GM18858 (cell line): ENCODE results near the gene EIF5AL1.
"Not testable (repeated sequence)": the region's sequence is repeated elsewhere in the genome, so short reads cannot be mapped to it uniquely, and the experiment has no call there.

Experiments
- ATAC-seq: cut with Tn5 transposase; IDR thresholded peaks from one replicate; pipeline ENCODE4 v1.9.1; 2021; ENCODE audit not compliant: unreplicated experiment

EIF5AL1 gene

DNA sequence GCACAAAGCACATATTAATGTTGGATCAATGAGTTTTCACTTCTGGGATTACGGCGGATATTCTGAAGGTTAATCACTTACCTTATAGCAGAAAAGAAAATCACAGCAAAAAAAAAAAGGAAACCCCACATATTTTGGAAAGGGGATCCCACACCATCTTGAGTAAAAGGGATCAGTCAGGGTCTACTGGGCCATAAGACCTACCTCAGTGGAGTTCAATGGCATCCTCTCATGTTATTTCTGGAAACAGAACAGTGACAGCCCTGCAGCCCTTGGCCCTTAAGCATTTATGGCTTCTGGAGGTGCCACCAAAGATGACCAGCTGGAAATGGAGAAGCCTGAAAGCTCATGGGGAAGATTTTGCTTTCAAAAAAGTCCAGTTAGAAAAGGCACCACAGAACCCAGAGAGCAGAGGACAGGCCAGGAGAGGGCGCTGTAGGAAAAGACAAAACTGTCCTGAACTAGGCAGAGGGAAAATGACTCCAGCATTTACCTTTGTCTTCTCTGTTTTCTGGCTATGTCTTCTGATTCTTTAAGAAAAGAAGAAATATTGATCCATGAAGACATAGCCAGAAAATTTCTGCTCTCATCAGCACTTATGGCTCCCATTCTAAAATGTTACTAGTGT is 2.9 kb upstream of the EIF5AL1 start:
- not testable (repeated sequence) for ATAC-seq

DNA sequence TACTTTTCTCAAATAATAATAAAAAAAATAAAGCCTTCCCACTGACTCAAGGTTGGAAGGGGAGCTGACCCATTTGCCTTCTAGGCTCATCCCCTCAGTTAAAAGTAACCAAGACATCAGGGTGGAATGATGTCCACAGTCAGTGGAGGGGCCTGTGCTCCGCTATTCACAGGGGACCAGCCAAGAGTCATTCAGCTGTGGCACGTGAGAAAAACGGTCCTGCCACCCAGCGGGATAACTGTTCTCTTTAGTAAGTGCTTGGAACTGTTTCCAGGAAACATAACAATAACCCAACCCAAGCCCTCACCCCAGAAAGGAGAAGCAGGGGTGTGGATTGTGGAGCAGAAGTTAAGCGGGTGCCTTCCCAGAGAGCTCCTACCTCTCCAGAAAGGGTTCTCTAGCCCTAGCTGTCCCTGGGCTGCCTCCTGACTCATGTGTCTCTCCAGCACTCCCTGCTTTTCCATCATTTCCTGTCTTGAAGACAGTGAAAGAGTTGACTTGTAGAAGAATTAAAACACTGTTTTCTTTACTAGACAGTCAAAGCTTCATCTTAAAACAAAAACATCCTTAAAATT is 2.3 kb upstream of the EIF5AL1 start:
- not testable (repeated sequence) for ATAC-seq

DNA sequence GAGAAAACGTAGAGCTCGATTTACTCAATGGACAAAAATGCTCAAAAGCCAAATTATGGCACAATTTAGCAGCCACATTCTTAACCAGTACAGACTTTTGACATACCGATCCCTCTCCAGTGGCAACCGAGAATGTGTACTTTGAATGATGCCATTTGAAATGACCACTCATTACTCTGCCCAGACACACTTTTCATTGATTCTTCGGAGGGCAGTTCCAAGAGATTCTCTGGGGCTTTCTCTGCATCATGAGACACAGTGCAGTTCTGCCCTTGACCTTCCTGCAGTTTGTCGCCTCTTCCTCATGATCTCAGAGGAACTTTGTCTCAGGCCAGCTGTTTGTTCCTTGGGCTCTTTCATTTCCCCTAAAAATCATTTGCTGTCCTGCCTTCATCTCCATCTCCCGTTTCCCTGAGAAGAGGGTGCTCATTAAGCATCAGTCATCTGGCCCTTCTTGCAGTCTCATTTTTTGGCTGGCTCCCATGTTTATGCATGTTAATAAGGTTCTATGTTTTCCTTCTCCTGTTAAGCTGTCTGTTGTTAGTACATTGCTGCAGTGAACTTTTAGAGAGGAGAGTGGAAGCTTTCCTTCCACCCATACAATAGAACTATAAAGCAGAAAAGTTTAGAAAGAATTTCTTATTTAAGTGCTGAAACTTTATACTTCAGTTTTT is 4.3 kb downstream of the EIF5AL1 start:
- ATAC-seq = not testable (repeated sequence)

DNA sequence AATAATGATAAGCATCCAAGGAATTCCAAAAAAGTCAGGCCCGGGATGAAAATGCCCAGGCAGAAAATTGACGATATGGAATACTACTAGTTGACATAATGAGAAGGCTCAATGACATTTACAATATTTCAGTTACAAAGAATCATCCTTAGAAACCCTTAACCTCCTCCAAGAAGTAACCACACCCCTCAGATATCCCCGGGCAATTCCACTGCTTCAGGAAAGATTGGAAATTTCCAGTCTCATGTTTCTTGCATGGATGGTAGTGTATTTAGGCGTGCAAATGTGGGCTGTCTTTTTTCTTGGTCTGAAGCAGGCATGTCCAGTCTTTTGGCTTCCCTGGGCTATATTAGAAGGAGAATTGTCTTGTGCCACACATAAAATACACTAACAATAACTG is 5.2 kb downstream of the EIF5AL1 start:
- ATAC-seq = not testable (repeated sequence)

DNA sequence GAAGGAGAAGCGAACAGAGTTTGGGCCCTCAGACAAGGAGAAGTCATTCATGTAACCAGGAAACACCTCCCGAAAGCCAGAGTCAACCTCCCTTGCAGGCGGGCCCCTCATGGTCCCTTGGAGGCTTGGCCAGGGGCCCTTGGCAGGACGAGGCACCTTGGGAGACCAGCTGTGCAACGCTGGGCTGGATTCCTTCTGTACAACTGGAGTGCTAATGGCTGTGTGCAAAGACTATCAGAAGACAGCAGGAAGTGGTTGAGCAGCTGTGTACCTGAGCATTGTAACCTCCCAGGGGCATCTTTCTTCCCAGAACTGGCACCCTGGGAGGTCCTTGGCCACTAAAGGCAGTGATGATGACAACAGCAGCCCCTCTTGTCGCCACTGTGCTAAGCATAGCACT is 9.4 kb downstream of the EIF5AL1 start:
- not testable (repeated sequence) for ATAC-seq

DNA sequence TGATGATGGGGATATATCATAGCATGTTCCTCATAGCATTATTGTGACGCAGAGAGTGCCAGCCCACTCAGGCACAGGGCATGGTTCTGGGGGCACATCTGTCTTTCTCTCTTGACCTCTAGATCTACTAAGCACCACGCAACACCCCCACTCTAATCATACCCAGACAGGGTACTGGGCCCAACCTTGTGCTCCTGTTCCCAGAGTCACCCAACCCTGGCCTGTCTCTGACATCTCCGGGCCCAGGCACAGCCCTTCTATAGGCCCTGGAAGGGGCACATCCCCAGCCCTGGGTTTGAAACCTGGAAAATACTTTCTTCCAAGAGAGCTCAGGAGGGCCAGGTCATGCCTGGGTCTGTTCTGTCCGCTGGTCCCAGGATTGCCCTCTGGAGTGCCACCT is 10.1 kb downstream of the EIF5AL1 start:
- not testable (repeated sequence) for ATAC-seq

DNA sequence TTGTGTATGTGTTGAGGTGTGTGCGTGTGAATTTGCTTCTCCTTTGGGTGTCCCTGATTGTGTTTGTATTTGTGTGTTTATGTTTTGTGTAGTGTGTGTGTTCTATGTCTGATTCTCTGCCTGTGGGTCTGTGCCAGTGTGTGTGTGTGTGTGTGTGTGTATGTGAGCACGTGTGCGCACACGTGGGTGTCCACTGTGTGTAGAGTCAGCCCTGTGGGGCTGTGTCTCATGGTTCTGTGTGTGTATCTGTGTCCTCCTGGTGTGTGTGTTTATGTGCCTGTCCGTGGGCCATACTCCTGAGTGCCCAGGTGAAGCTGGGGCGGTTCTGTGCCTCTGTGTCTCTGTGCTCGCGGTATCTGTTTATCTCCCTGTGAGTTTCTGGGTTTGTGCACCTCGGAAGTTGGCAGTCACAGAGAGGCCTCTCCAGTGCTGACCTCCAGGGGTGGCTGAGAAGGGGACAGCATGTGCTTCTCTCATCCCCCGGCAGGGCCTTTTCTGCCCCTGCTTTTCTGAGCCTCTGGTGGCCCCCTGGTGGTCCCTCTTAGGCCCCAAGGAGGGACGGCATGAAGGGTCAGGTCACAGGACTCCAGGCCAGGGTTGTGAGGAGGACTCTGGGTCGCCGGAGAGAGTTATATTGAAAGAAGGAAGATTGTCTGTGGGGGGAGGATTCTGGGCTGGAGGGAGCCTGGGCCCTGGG is 11.0 kb downstream of the EIF5AL1 start:
- not testable (repeated sequence) for ATAC-seq

DNA sequence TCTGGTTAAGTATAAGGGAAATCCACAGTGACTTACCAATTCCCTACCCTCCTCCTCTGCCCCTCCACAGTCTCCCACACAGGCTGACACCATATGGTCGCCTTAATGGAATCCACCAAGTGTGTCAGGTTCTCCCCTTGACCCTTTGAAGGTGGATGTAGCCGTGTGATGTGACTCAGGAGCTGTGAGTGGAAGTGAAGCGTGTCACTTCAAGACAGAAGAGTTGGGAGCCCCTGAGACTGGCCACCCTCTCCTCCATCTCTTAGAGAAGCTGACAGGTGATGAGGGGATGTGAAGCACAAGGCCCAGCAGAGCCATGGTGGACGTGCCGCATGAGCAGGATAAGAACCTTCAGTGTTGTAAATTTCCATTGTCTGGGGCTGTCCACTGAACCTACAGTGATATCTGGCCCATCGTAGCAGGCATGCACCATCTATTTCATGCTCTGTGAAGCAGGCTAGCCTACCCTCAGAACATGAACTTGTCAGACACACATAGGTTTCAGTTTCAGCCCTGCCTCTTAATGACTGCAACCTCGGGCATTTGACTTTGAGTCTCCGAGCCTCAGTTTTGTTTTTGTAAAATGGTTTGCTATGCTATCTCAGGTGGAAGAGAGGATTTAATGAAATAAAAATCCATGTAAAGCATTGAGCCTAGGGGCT is 12.8 kb downstream of the EIF5AL1 start:
- ATAC-seq = peak; percentile 98

DNA sequence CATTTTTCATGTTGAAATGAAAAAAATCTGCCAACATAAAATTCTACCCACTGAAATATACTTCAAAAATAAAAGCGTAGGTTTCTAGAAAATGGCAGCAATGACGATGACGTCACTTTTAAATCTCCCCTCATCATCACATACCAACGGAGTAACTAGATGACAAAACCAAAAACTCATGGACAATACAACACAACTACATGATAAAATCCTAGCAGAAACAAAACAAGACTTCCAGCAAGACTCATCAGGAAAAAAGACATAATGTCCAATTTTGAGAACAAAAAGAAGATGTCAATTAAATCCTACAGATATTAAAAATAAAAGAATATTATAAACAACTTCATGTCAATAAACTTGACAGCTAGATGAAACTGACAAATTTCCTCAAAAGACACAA is 15.9 kb downstream of the EIF5AL1 start:
- ATAC-seq = not testable (repeated sequence)

DNA sequence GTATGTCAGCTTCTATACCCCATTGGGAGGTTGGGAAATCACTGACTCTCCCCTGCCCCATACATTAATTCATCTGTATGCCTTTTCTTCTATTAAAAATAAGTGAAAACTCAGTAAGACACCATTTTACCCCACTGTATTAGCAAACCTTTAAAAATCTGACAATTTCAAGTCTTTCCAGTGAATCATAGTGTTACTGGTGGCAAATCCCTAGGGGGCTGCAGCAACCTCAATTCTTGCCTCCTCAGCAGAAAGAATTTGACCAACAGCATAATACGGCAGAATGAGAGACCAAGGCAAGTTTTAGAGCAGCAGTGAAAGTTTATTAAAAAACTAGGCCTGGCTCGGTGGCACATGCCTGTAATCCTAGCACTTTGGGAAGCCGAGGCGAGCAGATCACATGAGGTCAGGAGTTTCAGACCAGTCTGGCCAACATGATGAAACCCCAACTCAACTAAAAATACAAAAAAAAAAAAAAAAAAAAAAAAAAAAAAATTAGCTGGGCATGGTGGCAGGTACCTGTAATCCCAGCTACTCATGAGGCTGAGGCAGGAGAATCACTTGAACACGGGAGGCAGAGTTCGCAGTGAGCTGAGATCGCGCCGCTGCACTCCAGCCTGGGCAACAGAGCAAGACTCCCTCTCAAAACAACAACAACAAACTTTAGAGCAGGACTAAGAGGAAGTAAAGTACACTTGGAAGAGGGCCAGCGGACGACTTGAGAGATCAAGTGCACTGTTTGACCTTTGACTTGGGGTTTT is 21.0 kb downstream of the EIF5AL1 start:
- ATAC-seq = not testable (repeated sequence)

DNA sequence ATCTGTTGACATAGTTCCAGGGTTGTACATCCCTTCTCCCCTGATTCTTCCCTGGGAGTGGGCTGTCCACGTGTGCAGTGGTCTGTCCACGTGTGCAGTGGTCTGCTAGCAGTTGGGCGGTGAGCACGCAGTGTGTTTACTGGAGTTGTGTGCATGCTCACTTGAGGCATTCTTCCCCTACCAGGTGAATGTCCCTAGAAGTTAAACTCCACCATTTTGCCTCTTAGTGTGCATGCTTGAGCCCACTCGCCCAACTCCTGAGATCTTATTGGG is 21.5 kb downstream of the EIF5AL1 start:
- ATAC-seq = not testable (repeated sequence)

DNA sequence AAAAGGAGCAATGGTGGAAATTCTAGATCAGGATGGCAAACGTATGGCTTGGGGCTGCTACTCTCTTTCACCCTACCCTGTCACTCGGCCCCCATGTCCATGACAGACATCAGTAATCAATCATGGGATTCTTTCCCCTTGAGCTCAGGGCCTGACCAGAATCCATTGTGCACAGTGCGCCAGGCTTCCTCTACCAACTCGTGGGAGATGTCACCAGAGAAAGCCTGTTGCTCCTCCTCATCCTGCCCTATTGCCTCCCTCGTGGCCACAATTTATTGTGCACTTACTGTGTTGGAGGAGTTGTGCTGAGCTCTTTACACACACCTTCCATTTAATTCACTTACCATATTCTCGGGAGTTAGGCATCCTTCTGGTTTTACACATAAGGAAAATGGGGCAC is 26.0 kb downstream of the EIF5AL1 start:
- not testable (repeated sequence) for ATAC-seq

DNA sequence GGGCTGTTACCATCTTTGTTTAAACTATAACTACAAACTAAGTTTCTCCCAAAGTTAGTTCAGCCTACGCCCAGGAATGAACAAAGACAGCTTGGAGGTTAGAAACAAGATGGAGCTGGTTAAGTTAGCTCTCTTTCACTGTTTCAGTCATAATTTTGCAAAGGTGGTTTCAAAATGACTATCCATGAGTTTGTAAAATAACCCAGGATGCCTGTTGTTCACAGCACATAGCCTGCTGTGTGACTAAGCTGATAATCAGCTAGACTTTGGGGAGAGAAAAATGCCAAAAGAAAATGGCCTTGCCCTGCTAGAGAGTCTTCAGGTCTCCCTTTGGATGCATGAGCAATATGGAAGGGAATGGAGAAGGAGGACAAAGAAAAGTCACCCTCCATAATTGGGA is 28.6 kb downstream of the EIF5AL1 start:
- ATAC-seq = peak; percentile 94

DNA sequence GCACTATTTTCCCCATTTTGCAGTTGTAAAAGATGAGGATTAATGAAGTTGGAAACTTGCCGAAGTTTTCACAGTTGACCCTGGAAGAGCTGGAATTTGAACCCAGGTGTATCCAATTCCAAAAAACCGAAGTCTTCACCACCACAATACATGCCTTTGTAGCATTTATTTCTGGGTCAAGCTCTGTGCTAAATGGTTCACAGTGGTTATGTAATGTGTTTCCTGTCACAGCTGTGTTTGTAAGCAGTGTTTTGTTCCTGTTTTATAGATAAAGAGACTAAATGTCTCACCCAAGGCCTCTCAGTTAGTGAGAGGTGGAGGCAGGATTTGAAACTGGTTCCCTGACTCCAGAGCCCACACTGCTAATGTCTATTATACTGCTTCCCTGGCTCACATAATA is 30.3 kb downstream of the EIF5AL1 start:
- ATAC-seq = no peak

DNA sequence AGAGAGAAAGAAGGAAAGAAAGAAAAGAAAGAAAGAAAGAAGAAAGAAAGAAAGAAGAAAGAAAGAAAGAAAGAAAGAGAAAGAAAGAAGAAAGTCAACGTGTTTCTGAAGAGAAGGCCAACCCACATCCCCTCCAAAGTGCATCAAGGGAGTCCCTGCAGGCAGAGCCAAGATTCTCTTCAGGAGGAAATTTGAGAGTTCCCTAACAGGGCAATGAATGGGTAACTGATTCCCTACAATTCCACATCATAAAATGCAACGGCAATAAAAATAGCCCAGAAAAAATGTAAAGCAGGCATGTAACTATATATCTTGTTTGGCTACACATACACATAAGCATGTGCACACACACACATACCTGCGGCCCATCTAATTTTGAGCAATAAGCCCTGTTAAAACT is 32.1 kb downstream of the EIF5AL1 start:
- ATAC-seq = not testable (repeated sequence)

DNA sequence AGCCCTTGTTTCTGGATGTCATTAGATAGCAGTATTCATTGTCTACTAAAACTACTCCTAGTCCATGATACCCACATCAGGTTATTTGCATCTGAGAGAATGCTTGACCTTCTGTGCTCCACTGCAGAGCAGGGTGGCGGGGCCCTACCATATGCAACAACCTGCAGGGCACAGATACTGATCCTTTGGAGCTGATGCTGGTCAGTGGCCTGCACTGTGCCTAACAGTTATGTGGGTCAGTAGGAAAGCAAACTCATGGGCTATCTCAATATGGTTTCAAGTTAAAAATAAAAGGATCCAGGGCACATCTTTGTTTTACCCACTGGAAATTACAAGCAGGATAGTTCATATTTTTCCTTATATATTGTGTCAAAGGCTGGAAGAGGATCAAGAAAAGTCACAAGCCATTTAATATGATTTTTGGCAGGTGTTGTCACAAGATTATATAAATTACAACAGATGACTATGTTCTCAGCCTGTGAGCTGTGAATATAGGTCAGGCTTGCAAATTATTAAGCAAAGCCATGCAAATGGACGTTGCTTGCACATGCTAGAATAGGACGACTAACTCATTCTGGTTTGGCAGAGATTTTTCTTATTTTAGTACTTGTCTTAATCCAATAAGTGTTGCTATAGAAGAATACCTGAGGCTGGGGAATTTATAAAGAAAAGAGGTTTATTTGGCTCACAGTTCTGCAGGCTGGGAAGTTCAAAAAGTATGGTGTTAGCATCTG is 32.8 kb downstream of the EIF5AL1 start:
- not testable (repeated sequence) for ATAC-seq

DNA sequence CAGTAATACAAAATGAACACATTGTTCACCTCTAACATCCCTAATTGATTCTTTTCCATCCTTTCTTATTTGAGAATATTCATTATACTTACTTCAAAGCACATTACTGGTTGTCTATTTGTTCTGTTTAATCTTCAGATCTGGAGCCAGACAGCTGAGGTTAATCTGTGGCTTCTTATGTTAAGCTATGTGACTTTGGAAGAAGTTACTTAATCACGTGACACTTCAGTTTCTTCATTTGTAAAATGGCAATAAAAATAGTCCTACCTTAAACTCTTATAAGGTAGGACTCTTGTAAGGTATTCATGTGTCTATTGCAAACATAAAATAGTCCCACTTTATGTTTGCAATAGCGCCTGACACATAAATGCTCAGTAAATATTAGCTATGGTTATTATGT is 34.8 kb downstream of the EIF5AL1 start:
- not testable (repeated sequence) for ATAC-seq

DNA sequence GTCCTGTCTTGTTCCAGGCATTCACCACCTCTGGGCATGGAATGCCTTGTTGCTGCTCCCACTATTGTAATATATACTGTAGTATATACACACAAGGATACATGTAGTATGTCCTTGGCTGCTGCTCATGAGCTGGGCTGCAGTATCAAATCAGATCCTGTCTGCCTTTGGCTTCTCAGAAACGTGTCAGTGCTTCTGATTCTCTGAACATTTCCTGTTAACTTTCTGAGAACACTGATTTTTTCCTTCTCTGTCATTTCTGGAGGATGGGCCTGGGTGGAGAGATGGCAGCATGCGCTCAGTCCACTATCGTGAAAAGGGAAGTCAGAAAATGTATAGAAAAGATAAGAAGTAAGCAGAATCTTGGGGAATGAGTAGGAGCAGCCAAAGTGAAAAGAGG is 35.6 kb downstream of the EIF5AL1 start:
- no peak for ATAC-seq

DNA sequence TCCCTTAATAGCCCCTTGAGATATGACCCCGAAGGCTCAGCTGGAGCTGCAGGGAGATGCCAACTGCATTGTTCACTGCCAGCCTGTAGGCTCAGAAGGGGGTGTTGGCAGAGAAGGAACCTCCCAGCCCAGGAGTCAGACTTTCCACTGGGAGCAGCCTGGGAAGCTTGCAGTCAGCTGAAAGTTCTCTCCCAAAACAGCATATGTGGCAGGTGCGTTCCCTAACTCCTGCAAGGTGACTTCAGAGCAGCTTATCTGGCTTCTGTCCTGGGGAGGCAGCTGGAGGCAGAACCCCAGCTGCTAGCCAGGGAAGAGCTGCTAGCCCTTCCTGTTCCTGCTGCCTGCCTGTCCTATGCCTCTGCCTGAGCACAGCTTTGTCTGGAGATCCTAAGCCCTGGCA is 39.8 kb downstream of the EIF5AL1 start:
- no peak for ATAC-seq
